ENCODE measurements around the gene PRPSAP2. TPM values are rescaled to one million over a fixed set of nuclear protein-coding genes. Genes with fewer than 3 reads are reported as not detected.
"Not testable (repeated sequence)": the region's sequence is repeated elsewhere in the genome, so short reads cannot be mapped to it uniquely, and the experiment has no call there.

The PRPSAP2 gene
- total RNA-seq, 1 donor: 24.0 TPM

DNA sequence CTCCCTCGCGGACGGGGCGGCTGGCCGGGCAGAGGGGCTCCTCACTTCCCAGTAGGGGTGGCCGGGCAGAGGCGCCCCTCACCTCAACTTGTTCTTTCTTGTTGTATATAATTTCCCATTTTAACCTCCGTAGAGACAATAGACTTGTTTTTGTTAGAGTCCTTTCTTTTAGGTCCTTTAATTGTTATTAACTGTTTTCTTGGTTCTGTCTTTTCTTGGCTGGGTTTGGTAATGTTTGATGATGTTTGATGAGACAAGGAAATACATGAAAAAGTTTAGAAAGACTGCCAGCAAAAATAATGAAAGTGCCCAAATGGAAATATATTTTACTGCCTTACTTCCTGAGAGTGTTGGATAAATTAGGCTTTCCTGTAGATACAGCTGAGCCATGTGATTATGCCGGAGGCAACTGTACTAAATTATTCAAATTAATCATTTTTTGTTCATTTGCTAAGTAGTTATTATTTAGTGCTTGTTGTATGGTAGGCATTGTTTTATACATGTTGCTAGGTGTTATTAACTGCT is 30.9 kb downstream of the PRPSAP2 start:
- no peak for DNase-seq (ENCODE audit: low read depth in 2 of 3, low spot score in 2 of 3)

DNA sequence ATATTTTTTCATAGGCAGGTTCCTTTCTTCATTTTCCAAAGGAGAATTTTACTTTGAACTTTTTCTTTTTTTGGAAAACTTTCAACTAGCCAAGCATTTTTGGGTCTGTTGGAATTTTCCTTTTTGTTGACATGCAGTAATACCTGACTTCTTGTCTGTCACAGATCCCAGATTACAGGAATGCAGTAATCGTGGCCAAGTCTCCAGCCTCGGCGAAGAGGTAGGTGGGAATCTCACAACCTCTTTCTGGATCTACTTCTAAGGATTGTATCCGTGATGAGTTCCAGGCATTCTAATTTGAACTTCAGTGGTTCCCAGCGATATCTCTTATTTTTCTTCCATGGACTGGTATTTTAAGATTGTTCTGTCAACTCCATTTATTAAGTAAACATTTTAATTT is 31.7 kb downstream of the PRPSAP2 start:
- DNase-seq (ENCODE audit: low read depth in 2 of 3, low spot score in 2 of 3): no peak

DNA sequence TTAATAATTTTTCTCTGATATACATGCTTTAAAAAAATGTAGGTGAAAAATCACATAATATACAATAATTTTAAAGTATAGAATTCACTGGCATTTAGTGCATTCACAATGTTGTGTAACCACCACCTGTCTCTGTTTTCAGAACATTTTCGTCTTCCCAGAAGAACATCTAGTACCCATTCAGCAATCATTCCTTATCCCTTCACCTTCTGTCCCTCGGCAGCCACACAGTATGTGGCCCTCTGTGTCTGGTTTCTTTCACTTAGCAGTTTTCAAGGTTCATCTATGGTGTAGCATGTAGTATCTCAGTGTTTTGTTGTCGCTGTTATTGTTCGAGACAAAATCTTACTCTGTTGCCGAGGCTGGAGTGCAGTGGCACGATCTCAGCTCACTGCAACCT is 33.6 kb downstream of the PRPSAP2 start:
- no peak for DNase-seq (ENCODE audit: low read depth in 2 of 3, low spot score in 2 of 3)

DNA sequence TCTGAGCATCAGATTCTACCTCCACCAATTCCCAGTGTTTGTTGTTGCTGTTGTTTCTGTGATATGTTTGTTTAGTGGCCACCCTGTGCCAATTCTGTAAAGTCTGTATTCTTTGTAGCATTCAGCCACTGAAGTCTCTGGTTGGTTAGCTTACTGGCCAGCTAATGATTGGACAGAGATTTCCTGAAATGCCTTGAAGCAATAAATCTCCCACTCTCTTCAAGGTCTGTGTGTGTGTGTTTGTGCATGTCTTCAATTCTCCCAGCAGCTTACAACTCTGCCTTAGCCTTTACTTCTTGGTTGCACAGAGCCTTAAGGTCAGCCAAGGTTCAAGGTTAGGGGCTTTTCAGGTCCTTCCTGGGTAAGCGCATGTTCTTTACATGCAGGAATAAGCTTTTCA is 38.2 kb downstream of the PRPSAP2 start:
- no peak for DNase-seq (ENCODE audit: low read depth in 2 of 3, low spot score in 2 of 3)

DNA sequence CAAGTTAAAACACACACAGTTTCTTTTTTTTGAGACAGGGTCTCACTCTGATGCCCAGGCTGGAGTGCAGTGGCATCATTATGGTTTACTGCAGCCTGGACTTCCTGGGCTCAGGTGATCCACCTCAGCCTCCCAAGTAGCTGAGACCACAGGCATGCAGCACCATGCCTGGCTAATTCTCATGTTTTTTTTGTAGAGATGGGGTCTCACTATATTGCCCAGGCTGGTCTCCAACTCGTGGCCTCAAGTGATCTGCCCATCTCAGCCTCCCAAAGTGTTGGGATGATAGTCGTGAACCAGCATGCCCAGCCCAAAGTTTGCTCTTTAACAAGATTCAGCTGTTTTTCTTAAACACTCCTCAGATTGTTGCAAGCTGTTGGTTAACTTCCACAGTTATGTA is 39.0 kb downstream of the PRPSAP2 start:
- no peak for DNase-seq (ENCODE audit: low read depth in 2 of 3, low spot score in 2 of 3)

DNA sequence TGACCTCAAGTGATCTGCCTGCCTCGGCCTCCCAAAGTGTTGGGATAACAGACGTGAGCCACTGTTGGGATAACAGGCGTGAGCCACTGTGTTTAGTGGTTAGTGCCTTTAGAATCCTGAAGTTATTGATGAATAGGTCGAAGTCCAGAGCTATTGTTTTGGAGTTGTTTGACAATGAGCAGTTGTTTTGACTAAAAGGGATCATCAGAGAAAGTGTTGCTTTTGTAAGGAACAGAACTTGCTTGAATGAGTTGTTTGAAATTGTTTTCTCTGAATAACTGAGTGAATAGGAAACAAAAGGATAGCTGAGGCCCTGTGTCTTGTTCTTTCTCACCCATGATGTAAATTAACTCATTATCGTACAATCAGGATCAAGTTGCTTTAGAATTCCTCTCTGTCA is 46.6 kb downstream of the PRPSAP2 start:
- no peak for DNase-seq (ENCODE audit: low read depth in 2 of 3, low spot score in 2 of 3)

DNA sequence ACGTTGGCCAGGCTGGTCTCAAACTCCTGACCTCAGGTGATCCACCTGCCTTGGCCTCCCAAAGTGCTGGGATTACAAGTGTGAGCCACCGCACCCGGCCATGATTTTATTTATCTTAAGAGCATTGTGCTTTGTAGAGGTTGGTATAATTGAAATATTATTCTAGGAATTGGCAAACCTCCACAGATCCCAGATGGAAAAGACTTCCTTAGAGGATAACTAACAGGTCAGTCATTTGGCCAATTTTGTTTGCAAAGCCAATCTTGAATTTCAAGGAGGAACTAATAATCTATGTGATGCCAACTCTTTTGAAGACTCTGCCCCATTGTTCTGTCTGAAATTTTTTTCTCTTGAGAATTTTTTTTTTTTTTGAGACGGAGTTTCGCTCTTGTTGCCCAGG is 47.3 kb downstream of the PRPSAP2 start:
- no peak for DNase-seq (ENCODE audit: low read depth in 2 of 3, low spot score in 2 of 3)

DNA sequence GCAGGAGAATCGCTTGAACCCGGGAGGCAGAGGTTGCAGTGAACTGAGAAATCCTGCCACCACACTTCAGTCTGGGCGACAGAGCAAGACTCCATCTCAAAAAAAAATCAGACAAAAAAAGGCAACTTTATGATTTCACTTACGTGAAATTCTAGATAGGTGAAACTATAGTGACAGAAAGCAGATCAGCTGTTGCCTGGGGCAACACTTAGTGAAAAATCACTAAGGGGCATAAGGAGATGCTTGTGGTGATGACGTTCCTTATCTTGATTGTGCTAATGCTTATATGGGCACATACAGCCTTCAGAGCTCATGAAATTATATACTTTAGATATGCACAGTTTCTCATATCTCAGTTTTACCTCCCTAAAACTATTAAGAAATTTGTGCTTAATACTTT is 52.4 kb downstream of the PRPSAP2 start:
- DNase-seq (ENCODE audit: low read depth in 2 of 3, low spot score in 2 of 3): no peak

DNA sequence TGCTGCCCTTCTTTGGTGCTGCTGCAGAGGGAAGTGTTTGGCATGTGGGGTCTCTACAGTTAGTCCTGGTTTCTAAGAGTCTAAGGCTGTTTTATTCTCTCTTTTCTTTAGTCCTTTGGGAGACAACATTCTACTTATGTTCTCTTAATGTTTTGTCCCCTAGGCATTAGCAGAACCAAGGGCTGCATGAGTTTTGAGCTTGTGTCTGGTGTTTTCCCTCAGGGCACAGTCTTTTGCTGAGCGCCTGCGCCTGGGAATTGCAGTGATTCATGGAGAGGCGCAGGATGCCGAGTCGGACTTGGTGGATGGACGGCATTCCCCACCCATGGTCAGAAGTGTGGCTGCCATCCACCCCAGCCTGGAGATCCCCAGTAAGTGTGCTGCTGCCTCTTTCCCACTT is 53.0 kb downstream of the PRPSAP2 start:
- DNase-seq (ENCODE audit: low read depth in 2 of 3, low spot score in 2 of 3): no peak

DNA sequence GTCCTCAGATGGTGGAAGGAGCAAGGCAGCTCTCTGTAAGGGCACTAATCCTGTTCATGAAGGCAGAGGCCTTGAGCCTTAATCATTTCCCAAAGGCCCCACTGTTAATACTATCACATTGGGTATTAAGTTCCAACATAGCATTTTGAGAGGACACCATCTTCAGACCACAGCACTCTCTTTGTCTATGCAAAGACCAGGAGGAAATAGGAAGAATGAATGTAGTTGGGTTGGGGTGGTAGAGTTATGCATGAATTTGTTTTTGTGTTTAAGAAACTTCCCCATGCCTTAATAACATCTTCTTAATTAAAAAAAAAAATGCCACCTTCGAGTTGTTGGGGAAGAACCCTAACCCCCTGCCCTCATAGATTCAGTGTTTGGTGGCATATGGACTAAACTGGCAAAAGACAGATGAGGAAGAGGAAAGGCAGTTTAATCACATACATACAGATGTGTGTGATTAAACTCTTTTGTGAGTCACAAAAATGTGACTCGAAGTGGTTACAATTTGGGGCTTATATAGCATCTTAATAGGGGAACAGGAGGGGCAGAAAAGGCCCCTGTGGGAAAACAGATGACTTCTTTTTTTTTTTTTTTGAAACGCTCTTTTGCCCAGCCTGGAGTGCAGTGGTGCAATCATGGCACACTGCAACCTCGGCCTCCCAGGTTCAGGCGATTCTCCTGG is 59.0 kb downstream of the PRPSAP2 start:
- peak in 2 of 3 donors; percentile 86 to 95 for DNase-seq (ENCODE audit: low read depth in 2 of 3, low spot score in 2 of 3)

DNA sequence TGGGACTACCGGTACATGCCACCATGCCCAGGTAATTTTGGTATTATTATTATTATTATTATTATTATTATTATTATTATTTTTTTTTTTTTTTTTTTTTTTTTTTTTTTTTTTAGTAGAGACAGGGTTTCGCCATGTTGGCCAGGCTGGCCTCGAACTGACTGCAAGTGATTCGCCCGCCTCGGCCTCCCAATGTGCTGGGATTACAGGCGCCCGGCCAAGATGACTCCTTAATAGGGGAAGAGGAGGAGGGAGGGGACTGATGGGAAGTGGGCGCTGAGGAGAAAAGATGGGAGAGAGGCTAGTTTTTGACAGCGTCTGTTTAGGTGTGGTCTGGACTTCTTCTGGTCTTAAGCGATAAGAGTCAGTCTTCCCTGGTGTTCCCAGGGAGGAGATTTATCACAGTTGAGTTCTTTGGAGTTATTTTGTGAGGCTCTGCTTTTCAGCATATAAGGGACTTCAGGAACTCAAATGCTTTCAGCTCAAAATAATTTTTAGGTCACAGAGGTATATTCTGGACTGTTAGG is 59.6 kb downstream of the PRPSAP2 start:
- no peak for DNase-seq (ENCODE audit: low read depth in 2 of 3, low spot score in 2 of 3)

DNA sequence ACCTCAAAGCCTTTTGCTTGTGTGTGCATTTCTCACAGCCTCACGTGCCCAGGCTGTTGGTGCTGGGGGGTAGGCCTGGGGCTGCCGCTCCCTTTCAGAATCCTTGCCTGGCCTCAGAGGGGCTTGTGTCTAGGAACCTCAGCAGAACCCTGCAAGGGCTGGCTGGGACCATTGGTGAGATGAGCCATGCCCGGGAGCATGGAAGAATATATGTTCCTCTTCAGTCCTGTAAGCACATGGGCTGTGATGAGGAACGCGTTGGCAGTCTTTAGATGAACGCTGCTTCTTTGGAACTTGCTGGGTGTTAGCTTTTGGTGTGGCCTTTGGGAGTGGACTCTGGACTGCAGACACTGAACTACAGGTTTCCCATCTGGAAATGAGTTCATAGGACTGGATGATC is 62.0 kb downstream of the PRPSAP2 start:
- DNase-seq (ENCODE audit: low read depth in 2 of 3, low spot score in 2 of 3): no peak

DNA sequence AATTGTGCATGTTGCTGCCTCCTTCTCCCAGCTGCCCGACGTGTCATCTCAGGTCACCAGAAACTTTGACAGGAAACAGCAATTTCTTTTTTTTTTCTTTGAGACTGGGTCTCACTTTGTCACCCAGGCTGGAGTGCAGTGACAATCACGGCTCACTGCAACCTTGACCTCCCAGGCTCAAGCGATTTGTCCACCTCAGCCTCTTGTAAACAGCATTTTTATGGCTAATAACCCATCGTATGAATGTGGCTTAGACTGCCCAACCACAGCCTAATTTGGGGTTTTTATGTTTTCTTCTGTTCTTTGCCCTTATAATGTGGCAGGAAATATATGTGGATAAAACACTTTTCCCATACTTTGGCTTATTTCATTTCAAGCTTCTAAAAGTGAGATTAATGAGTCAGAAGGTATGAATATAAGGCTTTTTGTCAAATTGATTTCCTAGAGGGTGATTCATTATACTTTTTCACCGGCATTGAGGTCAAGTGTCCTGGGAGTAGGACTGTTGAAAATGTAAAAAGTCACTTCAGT is 63.0 kb downstream of the PRPSAP2 start:
- peak in 2 of 3 donors; percentile 19 to 21 for DNase-seq (ENCODE audit: low read depth in 2 of 3, low spot score in 2 of 3)

DNA sequence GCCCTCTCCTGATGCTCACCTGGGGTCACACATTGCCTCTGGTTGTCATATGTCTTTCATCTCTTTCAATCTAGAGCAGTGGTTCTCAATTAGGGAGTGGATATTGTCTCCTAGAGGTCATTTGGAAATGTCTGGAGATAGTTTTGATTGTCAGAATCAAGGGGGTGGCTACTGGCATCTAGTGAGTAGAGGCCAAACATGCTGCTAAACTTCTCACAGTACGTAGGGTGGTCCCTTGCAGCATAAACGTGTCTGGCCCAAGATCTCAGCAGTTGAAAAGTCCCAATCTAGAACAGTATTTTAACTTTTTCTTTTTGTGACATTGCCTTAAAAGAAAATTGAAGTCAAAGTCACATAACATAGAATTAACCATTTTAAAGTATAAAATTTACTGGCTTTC is 63.6 kb downstream of the PRPSAP2 start:
- no peak for DNase-seq (ENCODE audit: low read depth in 2 of 3, low spot score in 2 of 3)

DNA sequence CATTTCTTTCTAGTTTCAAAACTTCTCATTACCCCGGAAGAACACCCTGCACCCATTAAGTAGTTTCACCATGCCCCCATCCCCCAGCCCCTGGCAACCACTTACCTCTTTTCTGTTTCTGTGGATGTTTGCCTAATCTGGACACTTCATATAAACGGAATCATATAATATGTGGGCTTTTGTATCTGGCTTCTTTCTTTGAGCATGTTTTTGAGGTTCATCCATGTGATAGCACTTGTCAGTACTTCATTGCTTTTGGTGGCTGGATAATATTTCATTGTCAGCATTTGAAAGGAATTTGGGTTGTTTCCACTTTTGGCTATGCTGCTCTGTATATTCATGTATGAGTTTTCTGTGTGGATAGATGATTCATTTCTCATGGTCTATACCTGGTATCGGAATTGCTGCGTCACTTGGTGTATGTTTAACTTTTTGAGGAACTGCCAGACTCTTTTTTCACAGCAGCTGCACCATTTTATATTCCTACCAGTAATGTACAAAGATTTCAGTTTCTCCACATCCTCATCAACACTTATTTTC is 64.1 kb downstream of the PRPSAP2 start:
- DNase-seq (ENCODE audit: low read depth in 2 of 3, low spot score in 2 of 3): peak in 2 of 3 donors; percentile 78 to 83

DNA sequence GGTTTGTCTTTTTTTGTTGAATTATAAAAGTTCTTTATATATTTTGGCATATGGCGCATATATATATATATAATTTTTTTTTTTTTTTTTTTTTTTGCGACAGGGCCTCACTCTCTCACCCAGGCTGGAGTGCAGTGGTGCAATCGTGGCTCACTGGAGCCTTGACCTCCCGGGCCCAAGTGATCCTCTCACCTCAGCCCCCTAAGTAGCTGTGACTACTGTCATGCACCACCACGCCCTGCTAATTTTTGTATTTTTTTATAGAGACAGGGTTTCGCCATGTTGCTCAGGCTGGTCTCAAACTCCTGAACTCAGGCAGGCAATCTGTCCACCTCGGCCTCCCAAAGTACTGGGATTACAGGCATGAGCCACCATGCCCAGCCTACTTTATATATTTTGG is 64.7 kb downstream of the PRPSAP2 start:
- DNase-seq (ENCODE audit: low read depth in 2 of 3, low spot score in 2 of 3): not testable (repeated sequence)

DNA sequence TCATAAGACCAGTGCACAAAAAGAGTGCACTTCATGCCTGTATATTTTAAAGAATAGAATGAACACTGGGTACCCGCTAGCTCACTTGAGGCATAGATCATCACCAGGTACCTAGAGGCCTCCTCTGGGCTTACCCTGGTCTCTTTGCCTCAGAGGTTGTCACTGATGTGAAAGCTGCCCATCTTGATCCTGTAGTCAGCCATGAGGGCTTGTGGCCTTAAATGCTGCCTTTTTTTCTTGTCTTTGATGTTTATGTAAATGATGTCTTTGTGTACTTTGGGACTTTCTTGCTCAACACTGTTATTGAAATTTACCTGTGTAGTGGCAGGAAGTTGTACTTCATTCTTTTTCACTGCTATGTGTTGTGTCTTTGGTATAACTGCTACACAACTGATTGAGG is 67.3 kb downstream of the PRPSAP2 start:
- no peak for DNase-seq (ENCODE audit: low read depth in 2 of 3, low spot score in 2 of 3)

DNA sequence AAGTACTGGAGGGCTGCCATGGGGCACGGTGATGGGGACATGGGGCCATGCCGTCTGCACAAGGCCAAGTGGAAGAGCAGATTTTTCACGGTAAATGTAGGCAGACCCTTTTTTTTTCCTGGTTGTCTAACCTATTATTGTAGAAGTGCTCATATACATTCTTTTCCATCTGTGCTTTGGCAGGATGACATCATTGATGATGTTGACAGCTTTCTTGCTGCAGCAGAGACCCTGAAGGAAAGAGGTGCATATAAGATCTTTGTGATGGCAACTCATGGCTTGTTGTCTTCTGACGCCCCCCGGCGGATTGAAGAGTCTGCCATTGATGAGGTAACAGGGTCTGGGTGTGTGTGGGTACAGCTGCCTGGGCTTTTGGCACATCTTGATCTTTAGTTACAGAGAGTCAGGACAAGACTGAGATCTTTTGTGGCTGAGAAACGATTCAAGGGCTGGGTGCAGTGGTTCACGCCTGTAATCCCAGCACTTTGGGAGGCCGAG is 70.7 kb downstream of the PRPSAP2 start:
- no peak for DNase-seq (ENCODE audit: low read depth in 2 of 3, low spot score in 2 of 3)

DNA sequence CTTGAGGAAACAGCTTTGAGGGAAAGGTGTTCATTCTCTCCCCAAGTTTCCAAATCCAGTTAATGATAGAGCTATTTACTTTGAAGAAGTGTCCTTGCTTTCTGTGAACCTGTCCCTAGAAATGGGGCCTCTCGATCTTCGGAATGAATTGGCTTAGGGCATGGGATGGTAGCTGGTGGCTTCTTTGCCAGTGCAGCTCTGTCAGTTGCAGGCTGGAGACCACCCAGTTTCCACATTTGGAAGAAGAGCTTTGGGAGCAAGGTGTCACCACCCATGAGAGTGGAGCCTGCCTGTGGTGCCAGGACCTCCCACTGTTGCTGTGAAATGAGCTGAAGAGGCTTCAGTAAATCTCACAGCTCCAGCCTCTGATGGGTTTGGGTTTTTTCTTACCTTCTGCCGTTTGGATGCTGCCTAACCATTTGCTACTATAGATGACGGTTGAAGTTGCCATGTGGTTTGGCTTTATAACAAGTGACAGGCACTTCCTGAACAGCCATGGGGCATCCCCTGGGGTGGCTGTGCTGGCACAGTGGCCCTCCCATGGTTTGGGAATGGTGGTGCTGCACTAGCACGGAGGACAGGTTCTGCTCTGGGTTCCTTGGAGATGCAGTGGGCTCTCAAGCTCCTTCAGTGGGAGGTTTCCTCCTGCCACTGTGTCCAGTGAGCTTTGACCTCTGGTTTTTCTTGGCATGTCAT is 74.6 kb downstream of the PRPSAP2 start:
- peak in 1 of 3 donors; percentile 69 for DNase-seq (ENCODE audit: low read depth in 2 of 3, low spot score in 2 of 3)

DNA sequence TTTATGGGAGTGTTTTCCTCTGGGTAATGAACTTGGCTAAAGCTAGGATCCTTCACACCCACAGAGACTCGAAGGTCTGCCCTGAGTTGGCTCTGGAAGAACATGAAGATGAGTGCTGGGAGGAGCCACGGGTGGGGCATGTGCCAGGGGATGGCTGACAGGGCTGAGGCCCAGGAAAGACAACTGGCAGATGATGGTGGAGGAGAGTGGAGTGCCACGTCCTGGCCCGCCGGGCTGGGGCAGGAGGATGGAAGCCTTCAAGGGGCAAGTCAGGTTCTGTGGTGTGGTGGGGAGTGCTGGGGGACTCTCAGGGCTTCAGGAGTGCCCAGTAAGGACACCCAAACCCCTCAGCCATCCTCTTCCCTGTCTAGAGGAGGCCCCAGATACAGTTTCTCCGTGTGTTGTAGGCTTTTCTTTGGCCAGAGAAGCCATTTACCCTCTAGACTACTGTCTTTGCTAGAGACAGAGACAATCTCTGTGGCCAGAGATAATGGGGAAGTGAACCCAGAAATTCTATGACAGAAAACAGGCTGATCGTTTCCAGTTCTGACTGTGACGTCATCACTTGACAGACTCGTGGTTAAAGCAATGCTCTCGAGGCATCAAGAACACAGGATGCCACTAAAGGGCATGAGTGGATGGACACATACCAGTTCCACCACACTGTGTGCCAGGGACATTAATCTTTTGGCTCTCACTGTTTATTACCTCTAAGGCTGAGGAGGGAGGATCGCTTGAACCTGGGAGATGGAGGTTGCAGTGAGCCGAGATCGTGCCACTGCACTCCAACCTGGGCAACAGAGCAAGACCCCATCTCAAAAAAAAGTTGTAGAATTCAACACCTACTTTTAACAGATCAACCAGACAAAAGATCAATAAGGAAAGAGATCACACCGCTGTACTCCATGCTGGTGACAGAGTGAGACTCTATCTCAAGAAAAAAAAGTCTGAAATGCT is 75.4 kb downstream of the PRPSAP2 start:
- peak in 1 of 3 donors; percentile 25 for DNase-seq (ENCODE audit: low read depth in 2 of 3, low spot score in 2 of 3)

All from hematopoietic multipotent progenitor cell (in vitro differentiated cells).